Heart right ventricle (tissue), 16 donors: ENCODE results near the gene EML4. TPM values are rescaled to one million over a fixed set of nuclear protein-coding genes. Genes with fewer than 3 reads are reported as not detected.
A peak's percentile ranks its signal among the peaks of the same experiment; 100 is the strongest.

Experiments
- ATAC-seq, 8 donors: fragments of 200-7000 bp; cut with Tn5 transposase; one replicate each; pipeline ENCODE4 v1.9.1; 2020; ENCODE audit warnings: mild to moderate bottlenecking in 8 of 8, moderate library complexity in 8 of 8, moderate number of reproducible peaks in 1 of 8
- DNase-seq, 2 donors: peaks; one replicate each; pipeline ENCODE4 v3.0.0-alpha.2; 2020
- H3K27ac ChIP-seq, 10 donors: fragments of 200-600 bp; sonication (generic) in 2 of 10; one replicate each; pipeline versions ENCODE4 v1.5.0 to v1.8.0; 2020 to 2022; ENCODE audit warnings: mild to moderate bottlenecking in 3 of 10
- H3K27me3 ChIP-seq, 7 donors: fragments of 200-600 bp; one replicate each; pipeline ENCODE4 v1.8.0; 2021 to 2022; ENCODE audit warnings: mild to moderate bottlenecking in 2 of 7
- H3K36me3 ChIP-seq, 9 donors: fragments of 200-600 bp; sonication (generic) in 1 of 9; one replicate each; pipeline versions ENCODE4 v1.5.0 to v1.8.0; 2020 to 2022; ENCODE audit warnings: mild to moderate bottlenecking in 2 of 9
- H3K4me1 ChIP-seq, 9 donors: fragments of 200-600 bp; sonication (generic) in 1 of 9; one replicate each; pipeline versions ENCODE4 v1.5.0 to v1.8.0; 2020 to 2022; ENCODE audit warnings: mild to moderate bottlenecking in 4 of 9
- H3K4me3 ChIP-seq, 10 donors: fragments of 200-600 bp; sonication (generic) in 2 of 10; one replicate each; pipeline versions ENCODE4 v1.5.0 to v1.8.0; 2020 to 2022; ENCODE audit warnings: mild to moderate bottlenecking in 7 of 10, moderate library complexity in 2 of 10
- H3K9me3 ChIP-seq, 11 donors: fragments of 200-600 bp in 10 of 11; sonication (generic) in 2 of 11; one replicate each; pipeline versions ENCODE4 v1.5.0 to v1.8.0; 2013 to 2022; ENCODE audit warnings: mild to moderate bottlenecking in 2 of 11, control low read depth in 1 of 11, moderate library complexity in 1 of 11
- CTCF ChIP-seq, 9 donors: fragments of 200-600 bp; sonication (generic) in 2 of 9; IDR thresholded peaks; one replicate each; pipeline versions ENCODE4 v1.5.0 to v1.8.0; 2021 to 2022; ENCODE audit warnings: antibody characterized with exemption in 9 of 9, mild to moderate bottlenecking in 5 of 9, moderate library complexity in 1 of 9
- WGBS, 2 donors: extraction: QIAGEN DNeasy Blood & Tissue Kit; methylation state at CpG; one replicate each; pipeline ENCODE4 v1.1.7; 2013; ENCODE audit warnings: inconsistent platforms in 1 of 2; 5-methylcytosine and 5-hydroxymethylcytosine counted together
- intact Hi-C, 10 donors: fragments of 100-400 bp; cut with DNase I; formaldehyde crosslinking; loops; one replicate each; pipeline versions ENCODE4 v1.11.1 to v1.14.2; 2022
- polyA plus RNA-seq, 2 donors: library from polyadenylated mRNA; stranded (reverse); fragments of 200-250 nt; gene quantifications; one replicate each; pipeline ENCODE4 v1.2.3, GENCODE V29; 2013
- total RNA-seq, 10 donors: library from RNA; stranded (reverse); fragmentation: NEBNext Ultra II Directional in 3 of 10; extraction: Animal tissue kit (Norgen Biotek cat#: 25700) in 3 of 10; gene quantifications; one replicate each; pipeline versions ENCODE4 v1.2.1 to v1.2.4, GENCODE V29; 2021 to 2023
- donor health status: Arrhythmogenic right ventricular cardiomyopathy.
- donor health status: ischemic (EF 13 %, LVEDD 7.1; RV severe dilation, severe dysfunction).
- donor health status: healthy with polysubstance abuse.
- donor health status: DM: no; HTN: yes; CAD: no.
- donor health status: DM: no; HTN: no; CAD: no.
- donor health status: ischemic (EF 25% LVEDD 6.9; RV normal size, moderate dysfunction).
- donor health status: ischemic (EF 25% LVEDD 5.7; RV mildly dilated, moderate dysfunction).
- donor health status: healthy.
- donor health status: DM: yes; HTN: yes; CAD: no.
- donor health status: Ischemic cardiomyopathy.
- donor health status: ischemic (EF 35%, LVEDD 5.7; RV mildly dilated, moderate dysfunction).
- donor health status: nonischemic (EF 11% LVEDD 7.7; RV severe dilation, severe dysfunction).
- donor health status: DM: yes; HTN: yes; CAD: no.
- donor health status: PGD.
- donor health status: ischemic (EF 29% LVEDD 5.4; RV normal size, mild dysfunction).
- donor health status: nonischemic (EF 23%, LVEDD 6.1; RV moderate dilation, normal function).

EML4 gene
- total and polyA plus RNA-seq, 12 donors: 2.9 to 17.2 (median 5.8) TPM

- DNase-seq (no peak), ATAC-seq (no peak)
- Histone ChIP-seq H3K27me3 (no peaks in the 10 kb centered on the region), H3K36me3 (peaks cover 0 to 13% (median 0%) of the 10 kb centered on the region in 9 donors), H3K27ac (peak overlapping the region in 1 of 10 donors; percentile 7), H3K9me3 (no peaks in the 10 kb centered on the region), H3K4me3 (no peak overlapping the region), H3K4me1 (peaks cover 0 to 32% (median 6%) of the 10 kb centered on the region in 9 donors)
- intact Hi-C loops: loop anchor here in 1 of 10 donors (5.0 kb wide), 1 partner anchor 144 kb away; no protein-coding TSS in a partner anchor
- 61 to 64% methylated on average over 4 of the region's 4 CpGs for WGBS, 2 donors
- no peak for TF ChIP-seq CTCF (IDR thresholded peaks at IDR 0.05)
Measured at GRCh38 chr2:42241517-42241916, 72.4 kb downstream of the EML4 start.

- DNase-seq (no peak), ATAC-seq (no peak)
- Histone ChIP-seq H3K4me1 (peaks cover 0 to 33% (median 6%) of the 10 kb centered on the region in 9 donors), H3K36me3 (peaks cover 0 to 28% (median 0%) of the 10 kb centered on the region in 9 donors), H3K27me3 (no peaks in the 10 kb centered on the region), H3K4me3 (no peak overlapping the region), H3K9me3 (no peaks in the 10 kb centered on the region), H3K27ac (no peak overlapping the region)
- no peak for TF ChIP-seq CTCF (IDR thresholded peaks at IDR 0.05)
- 75 to 92% methylated on average over 3 of the region's 3 CpGs for WGBS, 2 donors
- intact Hi-C loops: loop anchor here in 1 of 10 donors (5.0 kb wide), 1 partner anchor 146 kb away; no protein-coding TSS in a partner anchor
Measured at GRCh38 chr2:42243297-42243696, 74.1 kb downstream of the EML4 start.

- peaks cover 0 to 28% (median 0%) of the 10 kb centered on the region in 9 donors for H3K36me3 ChIP-seq
- ATAC-seq (no peak), DNase-seq (no peak)
- H3K4me1 ChIP-seq: peaks cover 0 to 39% (median 17%) of the 10 kb centered on the region in 9 donors
- intact Hi-C loops: loop anchor here in 1 of 10 donors (5.0 kb wide), 1 partner anchor 147 kb away; no protein-coding TSS in a partner anchor
- H3K27ac ChIP-seq: no peak overlapping the region
- 94 to 95% methylated on average over 2 of the region's 2 CpGs for WGBS, 2 donors
- no peak overlapping the region for H3K4me3 ChIP-seq
- no peaks in the 10 kb centered on the region for H3K9me3 ChIP-seq
- no peaks in the 10 kb centered on the region for H3K27me3 ChIP-seq
- TF ChIP-seq CTCF (IDR thresholded peaks at IDR 0.05): no peak
Measured at GRCh38 chr2:42244520-42244919, 75.4 kb downstream of the EML4 start.

GRCh38 chr2:42245396-42245795 lies 76.2 kb downstream of the EML4 start:
- DNase-seq: no peak
- 93 to 95% methylated on average over 4 of the region's 4 CpGs for WGBS, 2 donors

More at GRCh38 chr2:42245396-42245795, 76.2 kb downstream of the EML4 start:
- no peak for ATAC-seq
- Histone ChIP-seq H3K4me3 (no peak overlapping the region), H3K9me3 (no peaks in the 10 kb centered on the region), H3K27ac (no peak overlapping the region), H3K27me3 (no peaks in the 10 kb centered on the region), H3K36me3 (peaks cover 0 to 28% (median 0%) of the 10 kb centered on the region in 9 donors), H3K4me1 (peaks cover 0 to 40% (median 25%) of the 10 kb centered on the region in 9 donors)
- intact Hi-C loops: no loop called here
- no peak for TF ChIP-seq CTCF (IDR thresholded peaks at IDR 0.05)
